Hair follicular keratinocyte (primary cell): ENCODE results near the gene NAA35. TPM values are rescaled to one million over a fixed set of nuclear protein-coding genes. Genes with fewer than 3 reads are reported as not detected.

ENCODE experiments used
- total RNA-seq: library from RNA; depleted of rRNA; stranded (reverse); fragments of >200 nt; gene quantifications from 2 replicates; pipeline ENCODE4 v1.2.3, GENCODE V29; 2015

The NAA35 gene
- 15.7 TPM in 2 replicates for total RNA-seq

GRCh38 chr9:85940832-85941621 lies at the start of gene NAA35:
NAA35 (plus strand) TSS chr9:85941146; CDS start chr9:85942160, 1,014 bp downstream.

Other genes with a start within 250 kb of the NAA35 start
- 11.2 and 12.7 TPM in 2 replicates for gene AGTPBP1, start 199.2 kb upstream of the NAA35 start, total RNA-seq
- 26.5 and 28.3 TPM in 2 replicates for gene GOLM1, start 158.4 kb downstream of the NAA35 start, total RNA-seq